ENCODE measurements around the gene CIAO2A.
"Not testable (repeated sequence)": the region's sequence is repeated elsewhere in the genome, so short reads cannot be mapped to it uniquely, and the experiment has no call there.

Gene CIAO2A

GRCh38 chr15:64071931-64072765, 21.5 kb downstream of the CIAO2A start:
- DNase-seq (ENCODE audit: low read depth in 2 of 2) = no peak

DNA sequence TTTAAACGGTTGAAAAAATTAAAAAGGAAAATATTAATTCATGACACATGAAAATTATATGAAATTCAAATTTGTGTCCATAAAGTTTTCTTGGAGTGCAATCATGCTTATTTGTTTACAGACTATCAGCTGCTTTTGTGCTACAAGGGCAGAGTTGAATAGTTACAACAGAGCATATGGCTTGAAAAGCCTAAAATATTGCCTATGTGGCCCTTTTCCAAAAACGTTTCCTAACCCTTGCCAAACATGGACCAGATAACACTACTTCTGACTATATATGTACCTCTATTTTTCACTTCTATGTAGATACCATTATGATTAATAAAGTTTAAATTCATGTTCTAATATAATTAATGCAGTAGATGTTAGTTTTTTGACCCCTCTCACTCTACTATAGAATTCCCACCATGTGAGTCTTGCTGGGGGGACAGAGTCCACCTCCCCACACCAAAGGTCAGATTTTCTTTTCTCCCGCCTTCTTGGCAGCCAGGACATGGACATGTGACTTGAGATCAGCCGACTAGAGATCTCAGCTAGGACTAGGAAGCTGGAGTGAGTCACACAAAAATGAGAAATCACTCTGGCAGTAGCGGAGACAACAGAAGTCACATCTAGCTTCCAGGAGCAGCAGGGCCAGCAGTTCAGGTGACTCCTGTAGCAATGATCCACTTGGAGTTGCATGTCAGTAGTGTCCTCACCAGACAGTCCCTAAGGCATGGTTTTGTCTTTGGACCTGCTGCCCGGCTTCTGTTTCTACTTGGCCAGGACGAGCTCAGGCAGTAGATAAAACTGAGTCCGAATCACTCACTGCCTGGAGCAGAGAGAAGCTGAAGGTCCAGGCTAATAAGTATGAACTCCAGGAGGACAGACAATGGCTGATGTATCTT, 22.4 kb downstream of the CIAO2A start:
- no peak for DNase-seq (ENCODE audit: low read depth in 2 of 2)

- DNase-seq (ENCODE audit: low read depth in 2 of 2) = no peak
Measured at GRCh38 chr15:64070106-64070505, 23.5 kb downstream of the CIAO2A start.

GRCh38 chr15:64068133-64068532, 25.5 kb downstream of the CIAO2A start:
- DNase-seq (ENCODE audit: low read depth in 2 of 2) = no peak

GRCh38 chr15:64067564-64068030, 26.0 kb downstream of the CIAO2A start:
- DNase-seq (ENCODE audit: low read depth in 2 of 2) = peak; percentile 48 to 64

- DNase-seq (ENCODE audit: low read depth in 2 of 2) = no peak
Measured at GRCh38 chr15:64066451-64066850, 27.2 kb downstream of the CIAO2A start.

DNA sequence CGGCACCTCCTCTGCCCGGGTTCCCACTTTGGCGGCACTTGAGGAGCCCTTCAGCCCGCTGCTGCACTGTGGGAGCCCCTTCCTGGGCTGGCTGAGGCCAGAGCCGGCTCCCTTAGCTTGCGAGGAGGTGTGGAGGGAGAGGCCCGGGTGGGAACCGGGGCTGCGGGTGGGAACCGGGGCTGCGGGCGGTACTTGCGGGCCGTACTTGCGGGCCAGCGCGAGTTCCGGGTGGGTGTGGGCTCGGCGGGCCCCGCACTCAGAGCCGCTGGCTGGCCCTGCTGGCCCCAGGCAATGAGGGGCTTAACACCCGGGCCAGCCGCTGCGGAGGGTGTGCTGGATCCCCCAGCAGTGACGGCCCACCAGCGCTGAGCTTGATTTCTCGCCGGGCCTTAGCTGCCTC, 32.9 kb downstream of the CIAO2A start:
- no peak for DNase-seq (ENCODE audit: low read depth in 2 of 2)

GRCh38 chr15:64059104-64059503, 34.5 kb downstream of the CIAO2A start:
- DNase-seq (ENCODE audit: low read depth in 2 of 2) = not testable (repeated sequence)

- DNase-seq (ENCODE audit: low read depth in 2 of 2) = no peak
Measured at GRCh38 chr15:64058279-64058678, 35.4 kb downstream of the CIAO2A start.

GRCh38 chr15:64053674-64054073, 40.0 kb downstream of the CIAO2A start:
- not testable (repeated sequence) for DNase-seq (ENCODE audit: low read depth in 2 of 2)

GRCh38 chr15:64052925-64053491, 40.6 kb downstream of the CIAO2A start:
- no peak for DNase-seq (ENCODE audit: low read depth in 2 of 2)

GRCh38 chr15:64051407-64052259, 42.0 kb downstream of the CIAO2A start:
- no peak for DNase-seq (ENCODE audit: low read depth in 2 of 2)

DNA sequence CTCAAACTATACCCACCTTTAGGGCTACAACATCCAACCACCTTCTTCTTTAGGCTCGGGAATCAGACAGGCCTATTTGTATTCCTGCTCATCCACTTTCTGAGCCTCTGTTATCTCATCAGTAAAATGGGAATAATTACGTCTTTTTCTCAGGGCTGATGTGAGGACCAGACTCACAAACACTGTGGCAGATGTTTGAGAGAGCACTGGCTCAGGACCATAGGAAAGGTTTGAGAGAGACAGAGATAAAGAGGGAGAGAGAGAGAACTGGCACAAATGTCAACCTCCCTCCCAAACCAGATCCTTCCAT, 42.6 kb downstream of the CIAO2A start:
- no peak for DNase-seq (ENCODE audit: low read depth in 2 of 2)

- no peak for DNase-seq (ENCODE audit: low read depth in 2 of 2)
Measured at GRCh38 chr15:64050281-64051092, 43.2 kb downstream of the CIAO2A start.

DNA sequence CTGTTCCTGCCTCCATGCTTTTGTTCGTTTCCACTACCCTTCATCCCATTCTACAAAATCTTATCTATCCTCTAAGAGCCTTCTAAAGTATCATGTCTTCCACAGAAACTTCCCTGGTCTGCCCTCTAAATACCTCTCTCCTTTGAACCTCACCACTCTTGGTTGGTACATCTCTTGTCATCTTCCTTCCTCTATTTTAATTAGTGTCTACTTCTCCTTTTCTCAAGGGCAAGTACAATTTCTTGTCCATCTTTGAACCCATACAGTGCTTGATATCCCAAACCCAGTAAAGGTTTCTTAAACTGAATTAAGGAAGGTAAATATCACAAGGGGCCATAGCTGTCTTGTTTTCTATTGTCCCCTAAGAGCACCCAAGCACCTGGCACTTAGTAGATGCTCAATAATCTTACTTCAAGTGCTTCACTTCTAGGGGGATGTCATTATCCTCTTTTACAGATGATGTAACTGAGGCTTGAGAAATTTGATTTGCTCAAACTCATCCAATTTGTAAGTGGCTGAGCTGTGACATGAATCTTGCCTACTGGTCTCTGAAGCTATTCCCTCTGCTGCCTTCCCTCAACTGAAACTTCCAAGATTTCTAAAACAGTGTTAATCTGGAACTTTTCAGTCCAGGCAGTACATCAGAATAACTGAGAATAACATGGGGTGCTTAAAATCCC, 44.7 kb downstream of the CIAO2A start:
- no peak for DNase-seq (ENCODE audit: low read depth in 2 of 2)

- DNase-seq (ENCODE audit: low read depth in 2 of 2) = peak; percentile 50 to 68
Measured at GRCh38 chr15:64046421-64047153, 47.1 kb downstream of the CIAO2A start, which contains the start of gene DAPK2. Gene DAPK2, minus strand, starts transcription at chr15:64046485. Its CDS starts 6,224 bp downstream, at chr15:64040261.

DNA sequence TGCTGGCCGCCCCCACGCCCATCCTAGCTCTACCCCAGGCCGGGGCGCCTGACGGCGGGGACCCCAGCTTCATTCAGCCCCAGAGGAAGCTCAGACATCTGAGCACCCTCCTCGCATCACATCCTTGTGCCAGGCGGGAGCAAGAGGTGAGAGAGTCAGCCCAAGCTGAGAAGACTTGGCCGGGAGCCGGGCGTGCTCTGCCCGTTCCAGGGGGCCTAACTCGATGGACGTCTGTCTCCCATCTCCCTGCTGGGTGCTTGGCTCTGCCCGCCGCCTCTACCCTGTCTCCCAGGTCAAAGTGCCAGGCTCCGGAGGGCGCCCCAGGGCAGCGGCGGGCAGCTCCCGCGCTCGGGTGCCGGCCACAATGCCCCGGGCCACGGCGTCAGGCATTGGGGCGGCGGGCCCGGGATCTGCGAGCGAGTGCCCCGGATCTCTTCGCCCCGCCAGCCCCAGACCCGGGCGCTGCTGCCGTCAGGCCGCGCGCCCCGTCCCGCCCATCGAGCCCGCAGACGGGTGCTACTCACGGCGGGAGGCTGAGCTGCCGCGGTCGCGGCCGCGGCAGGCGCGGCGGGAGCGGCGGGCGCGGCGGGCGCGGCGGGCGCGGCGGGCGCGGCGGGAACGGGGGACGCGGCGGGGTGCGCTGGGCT, 47.7 kb downstream of the CIAO2A start:
- no peak for DNase-seq (ENCODE audit: low read depth in 2 of 2)

- DNase-seq (ENCODE audit: low read depth in 2 of 2) = no peak
Measured at GRCh38 chr15:64045101-64045435, 48.6 kb downstream of the CIAO2A start.

Data from stimulated activated CD4-positive, alpha-beta T cell treated with anti-CD3 and anti-CD28 coated beads, Interleukin-1b, Interleukin-23, amount 100 ng/mL, for 4 hours (primary cell).